HL-60 (cell line): ENCODE data around the gene MYRFL.

Experiments used
- DNase-seq, 2 experiments: peaks; one replicate each; pipeline ENCODE4 v3.0.0-alpha.2; 2010 to 2020; ENCODE audit warnings: low read depth in 1 of 2, low spot score in 1 of 2
- H3K27ac ChIP-seq: fragments of 250-450 bp; sonication (Bioruptor Pico); replicated peaks from 2 replicates; pipeline ENCODE4 v1.5.1; 2020; ENCODE audit warnings: mild to moderate bottlenecking, moderate library complexity
- H3K27me3 ChIP-seq: fragments of 250-450 bp; sonication (Bioruptor Pico); 2 replicates; pipeline ENCODE4 v1.5.1; 2021; ENCODE audit warnings: mild to moderate bottlenecking, moderate library complexity; ENCODE audit not compliant: insufficient read depth, poor library complexity, severe bottlenecking
- H3K4me3 ChIP-seq: replicated peaks from 2 replicates; pipeline ENCODE4 v1.5.1; 2011; ENCODE audit warnings: mild to moderate bottlenecking, control low read depth, low read length; ENCODE audit not compliant: insufficient read depth
- CTCF ChIP-seq: IDR thresholded peaks from one replicate; pipeline ENCODE4 v1.5.1; 2011; ENCODE audit warnings: low read length, control low read depth, inconsistent platforms; ENCODE audit not compliant: insufficient read depth
- GABPA ChIP-seq: IDR thresholded peaks from 2 replicates; pipeline ENCODE4 v1.6.1; 2012; ENCODE audit warnings: low read depth
- POLR2AphosphoS5 ChIP-seq: IDR thresholded peaks from 2 replicates; pipeline ENCODE4 v1.6.1; 2012; ENCODE audit warnings: low read depth
- REST ChIP-seq: IDR thresholded peaks from 2 replicates; pipeline ENCODE4 v1.6.1; 2012; ENCODE audit warnings: low read depth; ENCODE audit not compliant: insufficient replicate concordance
- SPI1 ChIP-seq: IDR thresholded peaks from 2 replicates; pipeline ENCODE4 v1.6.1; 2012; ENCODE audit warnings: low read depth, mild to moderate bottlenecking, borderline replicate concordance

The MYRFL gene

GRCh38 chr12:69999561-69999960 is 174.5 kb downstream of the MYRFL start:
- Histone ChIP-seq H3K27me3 (no peaks in the 10 kb centered on the region), H3K27ac (no peak overlapping the region), H3K4me3 (no peak overlapping the region)
- no peak for DNase-seq
- TF ChIP-seq CTCF (no peak), POLR2AphosphoS5 (no peak), REST (no peak)

GRCh38 chr12:70002097-70002911 is 177.3 kb downstream of the MYRFL start:
- no peak overlapping the region for H3K4me3 ChIP-seq
- TF ChIP-seq CTCF: no peak
- no peak for TF ChIP-seq GABPA
- TF ChIP-seq POLR2AphosphoS5: no peak
- no peak for TF ChIP-seq SPI1
- no peak for TF ChIP-seq REST
- no peak for DNase-seq

GRCh38 chr12:70002912-70003255 is 177.9 kb downstream of the MYRFL start:
- Histone ChIP-seq H3K4me3 (no peak overlapping the region), H3K27ac (no peak overlapping the region), H3K27me3 (no peaks in the 10 kb centered on the region)
- TF ChIP-seq REST (no peak), GABPA (no peak), CTCF (no peak), SPI1 (no peak), POLR2AphosphoS5 (no peak)
- DNase-seq: no peak

More at GRCh38 chr12:70002097-70002911, 177.3 kb downstream of the MYRFL start:
- Histone ChIP-seq H3K27me3 (no peaks in the 10 kb centered on the region), H3K27ac (no peak overlapping the region)
